HG03039 (cell line): ENCODE data around the gene XPOT.
A peak's percentile ranks its signal among the peaks of the same experiment; 100 is the strongest.

Experiments used
- ATAC-seq: cut with Tn5 transposase; IDR thresholded peaks from one replicate; pipeline ENCODE4 v1.9.1; 2021; ENCODE audit warnings: mild to moderate bottlenecking, moderate library complexity; ENCODE audit not compliant: unreplicated experiment

XPOT gene

DNA sequence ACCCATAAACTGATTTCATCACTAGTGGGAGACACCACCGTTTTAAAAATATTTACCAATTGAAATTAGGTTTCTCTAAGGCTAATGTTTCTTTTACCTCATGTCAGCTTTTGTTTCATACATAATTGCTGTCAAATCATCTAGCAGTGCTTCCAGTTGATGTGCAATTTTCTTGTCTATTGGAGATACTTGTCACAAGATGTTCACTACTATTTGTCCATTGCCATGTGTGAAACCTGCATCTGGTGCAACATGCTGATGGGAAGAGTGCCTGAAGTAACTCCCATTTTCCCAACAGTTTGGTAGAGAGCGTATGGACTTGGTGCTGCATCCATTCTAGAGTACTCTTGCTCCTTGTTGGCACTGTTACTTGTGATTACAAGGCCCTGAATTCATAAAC is 9.7 kb downstream of the XPOT start:
- ATAC-seq = no peak

GRCh38 chr12:64418209-64418608 is 14.0 kb downstream of the XPOT start:
- no peak for ATAC-seq

GRCh38 chr12:64419696-64420095 is 15.5 kb downstream of the XPOT start:
- no peak for ATAC-seq

DNA sequence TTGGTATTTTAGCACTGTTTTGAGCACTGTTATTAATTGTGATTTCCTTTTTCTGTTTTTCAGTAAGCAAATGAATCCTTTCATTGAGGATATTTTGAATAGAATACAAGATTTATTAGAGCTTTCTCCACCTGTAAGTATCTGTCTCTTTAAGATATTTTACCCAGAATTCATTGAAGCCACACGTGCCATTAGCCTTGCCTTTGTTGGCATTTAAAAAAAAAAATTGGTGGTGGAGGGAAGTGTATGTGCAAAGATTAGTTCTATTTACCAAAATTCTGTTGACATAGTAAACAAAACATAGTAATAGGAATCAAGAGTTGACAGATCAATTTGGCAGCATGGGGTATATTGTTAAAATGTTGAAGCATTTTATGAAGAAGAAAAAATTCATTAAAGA is 23.8 kb downstream of the XPOT start:
- no peak for ATAC-seq

GRCh38 chr12:64428956-64429355 is 24.8 kb downstream of the XPOT start:
- ATAC-seq = no peak

DNA sequence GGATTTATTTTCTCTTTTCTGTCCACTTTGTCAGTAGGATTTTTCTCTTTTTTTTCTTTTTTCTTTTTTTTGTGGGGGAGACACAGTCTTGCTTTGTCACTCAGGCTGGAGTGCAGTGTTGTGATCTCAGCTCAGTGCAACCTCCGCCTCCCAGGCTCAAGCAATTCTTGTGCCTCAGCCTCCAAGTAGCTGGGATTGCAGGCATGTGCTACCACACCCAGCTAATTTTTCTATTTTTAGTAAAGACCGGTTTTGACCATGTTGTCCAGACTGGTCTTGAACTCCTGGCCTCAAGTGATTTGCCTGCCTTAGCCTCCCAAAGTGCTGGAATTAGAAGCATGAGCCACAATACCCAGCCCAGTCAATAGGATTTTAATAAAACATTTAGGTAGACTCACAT is 26.7 kb downstream of the XPOT start:
- no peak for ATAC-seq

DNA sequence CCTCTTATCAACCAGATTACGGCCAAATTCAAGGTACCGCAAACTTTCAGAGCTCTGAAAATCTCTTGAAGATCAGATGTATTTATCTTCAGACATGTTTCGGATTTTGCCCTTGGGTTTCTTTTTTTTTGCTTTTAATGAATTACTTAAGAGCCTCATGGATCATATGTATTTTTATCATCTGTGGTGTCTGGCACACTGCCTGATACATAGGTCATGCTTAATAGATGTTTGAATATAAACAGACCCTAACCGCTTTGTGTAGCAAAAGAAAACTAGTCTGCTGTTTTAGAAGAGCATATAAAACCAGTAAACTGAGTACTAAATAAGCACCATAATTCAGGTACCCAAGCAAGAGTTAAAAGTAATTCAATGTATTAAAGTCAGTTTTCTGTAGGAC is 27.6 kb downstream of the XPOT start:
- ATAC-seq = no peak

DNA sequence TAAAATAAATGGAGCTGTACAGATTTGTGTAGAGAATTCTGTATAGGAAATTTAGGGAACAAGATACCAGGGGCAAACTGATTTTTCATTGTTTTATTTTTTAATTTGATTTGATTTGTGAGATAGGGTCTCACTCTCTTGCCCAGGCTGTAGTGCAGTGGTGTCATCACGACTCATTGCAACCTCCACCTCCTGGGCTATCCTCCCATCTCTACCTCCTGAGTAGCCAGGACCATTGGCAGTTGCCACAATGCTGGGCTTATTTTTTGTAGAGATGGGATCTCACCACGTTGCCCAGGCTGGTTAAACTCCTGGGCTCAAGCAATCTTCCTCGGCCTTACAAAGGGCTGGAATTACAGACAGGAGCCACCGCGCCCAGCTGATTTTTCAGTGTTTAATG is 29.7 kb downstream of the XPOT start:
- no peak for ATAC-seq

GRCh38 chr12:64440100-64440499 is 35.9 kb downstream of the XPOT start:
- ATAC-seq = no peak

GRCh38 chr12:64445490-64445889 is 41.3 kb downstream of the XPOT start:
- ATAC-seq = no peak

DNA sequence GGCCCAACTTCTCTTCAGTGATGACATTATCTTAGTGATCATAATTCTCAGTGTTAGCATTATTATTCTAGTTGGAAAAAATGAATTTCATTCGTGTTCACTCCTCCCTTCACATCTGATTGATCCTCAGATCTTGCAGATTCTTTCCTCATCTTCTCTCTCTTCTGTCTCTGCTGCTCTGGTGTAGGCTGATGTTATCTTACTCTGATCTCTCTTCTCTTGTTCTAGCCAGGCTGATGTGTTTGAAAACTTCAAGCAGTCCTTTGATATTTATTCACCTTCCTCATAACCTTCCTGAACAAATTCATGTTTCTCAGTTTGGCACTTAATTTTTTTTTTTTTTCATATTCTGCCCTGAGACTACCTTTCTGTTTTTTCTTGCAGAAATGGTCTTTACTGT is 42.1 kb downstream of the XPOT start:
- no peak for ATAC-seq

DNA sequence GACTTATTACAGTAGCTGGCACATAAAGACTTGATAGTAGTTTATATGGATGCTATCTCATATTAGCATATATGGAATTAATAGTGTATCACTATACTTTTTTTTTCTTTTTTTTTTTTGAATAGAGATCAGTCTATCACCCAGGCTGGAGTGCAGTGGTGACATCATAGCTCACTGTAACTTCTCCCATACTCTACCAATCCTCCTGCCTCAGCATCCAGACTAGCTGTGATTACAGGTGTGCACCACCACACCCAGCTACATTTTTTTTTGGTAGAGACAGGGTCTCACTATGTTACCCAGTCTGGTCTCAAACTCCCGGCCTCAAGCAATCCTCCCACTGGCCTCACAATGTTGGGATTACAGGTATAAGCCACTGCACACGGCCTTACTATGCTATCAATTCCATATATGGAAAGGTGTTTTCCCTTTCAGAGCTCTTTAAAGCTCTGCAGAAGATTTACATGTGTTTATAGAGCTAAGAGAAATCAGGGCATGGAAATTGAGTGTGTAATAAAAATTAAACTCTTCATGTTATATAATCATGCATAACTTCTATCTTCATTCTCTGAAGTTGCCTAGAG is 46.0 kb downstream of the XPOT start:
- no peak for ATAC-seq

- ATAC-seq = no peak
Measured at GRCh38 chr12:64450711-64451486, 46.7 kb downstream of the XPOT start.

DNA sequence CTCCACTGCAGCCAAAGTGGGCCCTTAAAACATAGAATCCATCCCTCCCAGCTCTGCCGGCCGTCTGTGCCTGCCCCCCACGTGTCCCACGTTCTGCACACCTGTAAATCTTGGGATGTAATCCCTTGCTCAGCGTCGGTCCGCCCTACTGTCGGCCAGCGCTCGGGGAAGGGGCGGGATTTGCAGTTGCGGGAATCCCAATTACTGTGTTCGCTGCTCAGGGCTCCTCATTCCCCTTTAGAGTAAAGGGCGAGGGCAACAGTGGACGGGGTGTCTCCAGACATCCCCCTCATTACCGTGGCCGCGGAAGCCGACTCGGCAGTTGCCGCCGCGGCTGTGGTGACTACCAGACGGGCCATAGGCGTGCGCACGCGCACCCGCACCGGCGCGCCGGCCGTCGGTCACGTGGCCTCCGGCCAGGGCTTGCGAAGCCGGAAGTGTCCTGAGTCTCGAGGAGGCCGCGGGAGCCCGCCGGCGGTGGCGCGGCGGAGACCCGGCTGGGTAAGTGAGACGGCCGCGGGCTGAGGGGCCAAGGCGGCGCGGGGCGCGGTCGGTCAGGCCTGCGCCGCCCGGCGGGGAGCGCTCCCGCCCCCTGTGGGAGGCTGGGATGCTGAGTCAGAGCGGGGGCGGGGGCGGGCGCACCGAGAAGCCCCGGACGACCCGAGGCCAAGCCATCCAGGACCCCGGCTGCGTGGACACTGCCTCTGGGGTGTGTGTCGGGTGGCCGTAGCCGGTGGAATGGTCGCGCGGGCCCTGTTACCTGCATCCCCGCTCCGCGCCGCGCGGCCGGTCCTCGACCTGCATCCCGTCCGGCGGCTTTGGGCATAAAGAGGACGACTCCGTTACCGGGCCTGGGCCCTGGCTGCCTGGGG is 47.7 kb downstream of the XPOT start, which contains the start of gene TBK1:
TBK1 (plus strand) TSS at position 434 of the 872 bp plus-strand sequence. CDS start 3,751 bp downstream, outside the sequence.
- peak; percentile 86 for ATAC-seq

DNA sequence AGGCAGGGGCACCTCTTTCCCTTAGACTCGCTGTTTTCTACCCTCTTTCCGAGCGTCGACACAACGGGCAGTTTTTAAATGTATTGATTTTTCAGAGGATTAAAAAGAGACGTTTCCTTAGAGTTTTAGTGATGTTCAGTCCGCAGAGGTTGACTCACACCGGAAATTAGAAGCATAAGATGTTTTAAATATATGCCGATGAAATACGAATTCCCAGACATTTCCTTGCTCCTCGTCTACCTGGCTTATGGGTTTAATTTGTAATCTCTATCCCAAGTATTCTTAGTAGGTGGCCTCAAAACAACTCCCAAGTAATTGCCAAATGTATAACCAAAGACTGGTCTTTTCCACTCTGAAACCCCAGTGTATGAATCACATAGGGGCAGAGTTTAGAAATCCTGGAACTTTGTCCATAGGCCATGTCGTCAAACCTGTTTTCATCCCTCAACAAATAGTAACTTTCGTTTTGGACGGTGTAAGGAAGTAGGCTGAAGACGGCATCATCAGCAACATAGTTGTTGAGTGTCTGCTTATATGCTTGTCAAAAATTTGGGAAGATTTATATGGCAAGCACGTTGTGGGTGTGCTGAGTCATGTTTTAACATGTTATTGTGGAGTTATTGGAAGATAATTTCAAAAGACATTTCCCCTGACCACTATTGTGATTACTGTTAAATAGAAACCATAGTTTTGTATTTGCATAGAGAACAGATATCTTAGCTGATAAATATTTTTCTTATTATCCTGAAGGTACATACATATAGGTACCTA is 48.6 kb downstream of the XPOT start:
- ATAC-seq = no peak

DNA sequence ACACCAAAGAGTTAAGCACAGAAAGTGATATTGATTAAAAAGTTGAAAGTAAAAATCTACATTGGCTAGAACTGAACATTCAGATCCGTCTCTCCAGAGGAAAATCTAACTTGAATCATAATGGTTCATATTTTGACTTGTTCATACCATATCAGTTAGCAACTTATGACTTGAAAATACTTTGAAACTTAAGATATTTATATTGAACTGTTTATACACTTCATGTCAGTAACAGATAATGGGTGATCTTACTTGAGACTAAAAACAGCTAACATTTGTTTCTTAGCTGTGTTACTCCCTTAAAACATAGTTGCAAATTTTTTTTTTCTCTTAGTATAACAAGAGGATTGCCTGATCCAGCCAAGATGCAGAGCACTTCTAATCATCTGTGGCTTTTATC is 51.3 kb downstream of the XPOT start:
- ATAC-seq = no peak

- ATAC-seq = no peak
Measured at GRCh38 chr12:64456119-64456518, 51.9 kb downstream of the XPOT start.

DNA sequence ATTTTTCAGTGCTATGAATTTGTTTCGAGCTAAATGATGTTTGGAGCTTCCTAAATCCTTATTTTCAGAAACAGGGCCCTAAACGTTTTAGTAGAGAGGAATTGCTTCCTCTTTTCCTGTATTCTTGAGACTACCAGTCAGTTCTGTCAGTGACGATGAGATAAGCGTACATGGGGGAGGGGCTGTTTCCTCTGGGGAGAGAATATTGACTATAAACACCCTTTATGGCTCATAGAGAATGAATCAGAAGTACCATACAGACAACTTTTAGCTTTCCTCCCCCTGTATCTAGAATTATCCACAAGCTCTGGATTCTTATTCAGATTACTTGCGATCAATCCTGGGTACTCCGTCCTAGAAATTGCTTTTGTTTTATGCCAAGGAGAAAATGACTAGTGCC is 52.8 kb downstream of the XPOT start:
- no peak for ATAC-seq

DNA sequence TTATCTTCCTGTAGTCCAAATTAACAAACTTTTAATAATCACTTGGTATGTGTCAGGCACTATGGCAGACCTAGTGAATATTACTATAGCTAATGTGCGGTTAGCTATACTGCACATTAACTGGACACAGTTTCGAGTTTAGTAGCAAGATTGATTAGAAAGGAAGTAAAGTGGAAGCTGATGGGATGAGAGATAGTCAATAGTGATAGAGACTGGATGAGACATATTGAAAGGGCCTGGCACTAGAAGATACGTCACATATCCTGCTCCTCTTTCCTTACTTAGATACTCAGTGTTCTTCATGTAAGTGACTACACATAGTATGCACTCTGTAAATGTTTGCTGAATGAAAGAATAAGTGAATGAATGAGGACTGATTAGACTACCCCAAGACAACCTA is 53.3 kb downstream of the XPOT start:
- ATAC-seq = no peak

DNA sequence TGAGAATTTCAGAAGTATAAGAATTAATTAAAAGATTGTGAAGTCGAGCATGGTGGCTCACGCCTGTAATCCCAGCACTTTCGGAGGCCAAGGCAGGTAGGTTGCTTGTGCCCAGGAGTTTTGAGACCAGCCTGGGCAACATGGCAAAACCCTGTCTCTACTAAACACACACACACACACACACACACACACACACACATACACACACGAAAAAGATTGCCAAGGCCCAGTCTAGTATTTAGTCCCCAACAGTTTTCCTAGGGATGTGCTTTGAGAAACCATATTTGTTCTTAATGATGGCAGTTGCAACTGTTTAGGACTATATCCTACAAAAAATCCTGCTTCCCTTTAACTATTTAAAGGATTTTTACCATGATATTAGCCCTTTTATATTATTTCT is 53.7 kb downstream of the XPOT start:
- ATAC-seq = no peak

GRCh38 chr12:64459394-64459891 is 55.3 kb downstream of the XPOT start:
- no peak for ATAC-seq
